ENCODE measurements around the gene ZNF189.
"Not testable (repeated sequence)": the region's sequence is repeated elsewhere in the genome, so short reads cannot be mapped to it uniquely, and the experiment has no call there.

The ZNF189 gene

GRCh38 chr9:101381118-101381517, 17.5 kb upstream of the ZNF189 start:
- no peak for DNase-seq

GRCh38 chr9:101381833-101382342, 16.8 kb upstream of the ZNF189 start:
- no peak for DNase-seq

- no peak for DNase-seq
Measured at GRCh38 chr9:101383361-101383760, 15.3 kb upstream of the ZNF189 start.

- not testable (repeated sequence) for DNase-seq
Measured at GRCh38 chr9:101384873-101385536, 13.6 kb upstream of the ZNF189 start, which contains the start of gene BAAT. Gene BAAT (minus strand): TSS chr9:101385006. CDS start chr9:101371404, 13,602 bp downstream.

GRCh38 chr9:101387871-101388506, 10.7 kb upstream of the ZNF189 start:
- no peak for DNase-seq

- DNase-seq: no peak
Measured at GRCh38 chr9:101388507-101388993, 10.1 kb upstream of the ZNF189 start.

GRCh38 chr9:101393135-101393534, 5.5 kb upstream of the ZNF189 start:
- no peak for DNase-seq

GRCh38 chr9:101394687-101395086, 4.0 kb upstream of the ZNF189 start:
- DNase-seq: no peak

GRCh38 chr9:101397746-101398067, 944 bp upstream of the ZNF189 start:
- no peak for DNase-seq

- DNase-seq: no peak
Measured at GRCh38 chr9:101398930-101399642, 435 bp downstream of the ZNF189 start.

- no peak for DNase-seq
Measured at GRCh38 chr9:101399643-101399970, 956 bp downstream of the ZNF189 start.

- DNase-seq: no peak
Measured at GRCh38 chr9:101400120-101400519, 1.5 kb downstream of the ZNF189 start.

- DNase-seq: no peak
Measured at GRCh38 chr9:101403516-101404285, 5.0 kb downstream of the ZNF189 start.

- no peak for DNase-seq
Measured at GRCh38 chr9:101408374-101409078, 9.9 kb downstream of the ZNF189 start.

- DNase-seq: no peak
Measured at GRCh38 chr9:101409079-101409477, 10.4 kb downstream of the ZNF189 start.

- DNase-seq: no peak
Measured at GRCh38 chr9:101414839-101415238, 16.2 kb downstream of the ZNF189 start.

- DNase-seq: no peak
Measured at GRCh38 chr9:101415578-101415977, 16.9 kb downstream of the ZNF189 start.

GRCh38 chr9:101417389-101417788, 18.7 kb downstream of the ZNF189 start:
- DNase-seq: no peak

- no peak for DNase-seq
Measured at GRCh38 chr9:101417977-101418376, 19.3 kb downstream of the ZNF189 start.

- DNase-seq: no peak
Measured at GRCh38 chr9:101418518-101419430, 20.1 kb downstream of the ZNF189 start.

- DNase-seq: no peak
Measured at GRCh38 chr9:101419863-101420262, 21.2 kb downstream of the ZNF189 start.
